GM19240 (cell line): ENCODE measurements around the gene PDCD7.
"Not testable (repeated sequence)": the region's sequence is repeated elsewhere in the genome, so short reads cannot be mapped to it uniquely, and the experiment has no call there.

Source experiments
- DNase-seq: peaks from one replicate; pipeline ENCODE4 v3.0.0; 2011; ENCODE audit warnings: low spot score; ENCODE audit not compliant: insufficient read length

Gene PDCD7, protein sequence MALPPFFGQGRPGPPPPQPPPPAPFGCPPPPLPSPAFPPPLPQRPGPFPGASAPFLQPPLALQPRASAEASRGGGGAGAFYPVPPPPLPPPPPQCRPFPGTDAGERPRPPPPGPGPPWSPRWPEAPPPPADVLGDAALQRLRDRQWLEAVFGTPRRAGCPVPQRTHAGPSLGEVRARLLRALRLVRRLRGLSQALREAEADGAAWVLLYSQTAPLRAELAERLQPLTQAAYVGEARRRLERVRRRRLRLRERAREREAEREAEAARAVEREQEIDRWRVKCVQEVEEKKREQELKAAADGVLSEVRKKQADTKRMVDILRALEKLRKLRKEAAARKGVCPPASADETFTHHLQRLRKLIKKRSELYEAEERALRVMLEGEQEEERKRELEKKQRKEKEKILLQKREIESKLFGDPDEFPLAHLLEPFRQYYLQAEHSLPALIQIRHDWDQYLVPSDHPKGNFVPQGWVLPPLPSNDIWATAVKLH

DNA sequence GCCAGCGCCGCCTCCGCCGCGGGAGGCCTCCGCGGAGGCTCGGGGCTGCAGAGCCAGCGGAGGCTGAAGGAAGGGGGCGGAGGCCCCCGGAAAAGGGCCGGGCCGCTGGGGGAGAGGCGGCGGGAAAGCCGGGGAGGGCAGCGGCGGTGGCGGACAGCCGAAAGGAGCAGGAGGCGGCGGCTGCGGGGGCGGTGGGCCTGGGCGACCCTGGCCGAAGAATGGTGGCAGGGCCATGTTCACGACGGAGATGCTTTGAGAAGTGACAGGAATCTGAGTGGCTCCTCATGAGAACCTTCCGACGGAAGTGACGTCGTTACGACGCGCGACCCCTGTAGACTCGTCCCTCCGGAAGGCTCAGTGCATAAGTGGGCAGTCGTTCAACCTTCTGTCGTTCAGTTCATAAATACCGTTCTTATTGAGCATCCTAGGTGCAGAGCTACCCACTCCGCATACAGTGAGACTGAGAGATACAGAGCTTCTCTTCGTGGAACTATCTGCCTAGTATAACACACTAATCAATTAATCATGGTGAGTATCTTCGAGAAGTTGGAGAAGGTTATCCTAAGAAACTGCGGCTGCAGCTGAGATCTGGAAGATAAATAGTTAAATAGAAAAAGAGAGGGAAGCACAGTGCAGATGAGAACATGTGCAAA lies at the start of gene PDCD7:
Gene PDCD7, minus strand, starts transcription at position 261 of the 653 bp plus-strand sequence. Its CDS starts 27 bp downstream, at position 234.
- peak; percentile 95 for DNase-seq

DNA sequence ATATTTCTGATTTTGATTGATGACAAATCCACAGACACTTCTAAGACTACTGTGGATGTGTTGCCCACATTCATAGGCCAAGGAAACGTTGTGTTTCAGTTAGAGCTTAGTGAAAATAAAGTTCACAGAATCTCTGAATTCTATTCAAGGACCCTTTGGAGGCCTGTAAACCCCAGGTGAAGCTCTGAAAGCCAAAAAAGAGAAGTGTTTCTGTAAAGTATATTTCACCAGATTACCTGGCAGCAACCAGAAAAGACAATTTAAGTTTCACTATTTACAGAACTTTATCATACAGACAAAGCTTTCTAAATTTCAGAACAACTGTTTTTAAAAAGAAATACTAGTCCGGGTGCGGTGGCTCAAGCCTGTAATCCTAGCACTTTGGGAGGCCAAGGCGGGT lies 48.9 kb upstream of the PDCD7 start:
- no peak for DNase-seq

DNA sequence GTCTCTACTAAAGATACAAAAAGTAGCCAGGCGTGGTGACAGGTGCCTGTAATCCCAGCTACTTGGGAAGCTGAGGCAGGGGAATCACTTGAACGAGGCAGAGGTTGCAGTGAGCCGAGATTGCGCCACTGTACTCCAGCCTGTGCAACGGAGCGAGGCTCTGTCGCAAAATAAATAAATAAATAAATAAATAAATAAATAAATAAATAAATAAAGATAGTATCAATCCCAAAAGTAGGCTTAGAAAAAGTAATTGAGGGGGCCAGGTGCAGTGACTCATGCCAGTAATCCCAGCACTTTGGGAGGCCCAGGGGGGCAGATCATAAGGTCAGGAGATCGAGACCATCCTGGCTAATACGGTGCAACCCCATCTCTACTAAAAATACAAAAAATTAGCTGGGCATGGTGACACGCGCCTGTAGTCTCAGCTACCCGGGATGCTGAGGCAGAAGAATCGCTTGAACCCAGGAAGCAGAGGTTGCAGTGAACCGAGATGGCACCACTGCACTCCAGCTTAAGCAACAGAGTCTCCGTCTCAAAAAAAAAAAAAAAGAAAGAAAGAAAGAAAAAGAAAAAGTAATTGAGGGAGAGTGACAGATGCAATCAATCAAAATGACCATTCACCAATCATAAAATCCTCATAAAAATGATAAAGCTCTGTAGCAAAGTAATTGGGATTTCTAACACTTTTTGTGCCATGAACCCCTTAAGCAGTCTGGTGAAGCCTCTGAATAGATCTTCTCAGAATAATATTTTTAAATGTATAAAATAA lies 48.2 kb upstream of the PDCD7 start:
- not testable (repeated sequence) for DNase-seq

- no peak for DNase-seq
These were observed 46.6 kb upstream of the PDCD7 start for GRCh38 chr15:65180167-65180566.

- DNase-seq = no peak
These were observed 44.3 kb upstream of the PDCD7 start for GRCh38 chr15:65177901-65178300.

DNA sequence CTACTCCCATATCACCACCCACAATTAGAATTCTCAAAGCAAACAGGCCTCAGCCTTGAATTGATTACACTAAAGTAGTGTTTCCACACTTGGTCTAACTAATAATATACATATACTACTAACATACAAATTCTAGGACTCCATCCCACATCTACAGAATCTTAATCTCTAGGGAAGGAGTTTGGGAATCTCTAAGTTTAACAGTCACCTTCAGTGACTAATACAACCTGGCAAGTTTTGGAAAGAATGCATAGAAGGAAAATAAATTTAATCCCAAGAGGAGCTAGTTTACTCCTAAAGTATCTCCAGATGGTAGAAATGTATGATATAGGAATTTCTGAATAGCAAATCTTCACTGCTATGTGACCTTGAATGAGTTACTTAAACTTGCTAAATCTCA lies 42.4 kb upstream of the PDCD7 start:
- no peak for DNase-seq

DNA sequence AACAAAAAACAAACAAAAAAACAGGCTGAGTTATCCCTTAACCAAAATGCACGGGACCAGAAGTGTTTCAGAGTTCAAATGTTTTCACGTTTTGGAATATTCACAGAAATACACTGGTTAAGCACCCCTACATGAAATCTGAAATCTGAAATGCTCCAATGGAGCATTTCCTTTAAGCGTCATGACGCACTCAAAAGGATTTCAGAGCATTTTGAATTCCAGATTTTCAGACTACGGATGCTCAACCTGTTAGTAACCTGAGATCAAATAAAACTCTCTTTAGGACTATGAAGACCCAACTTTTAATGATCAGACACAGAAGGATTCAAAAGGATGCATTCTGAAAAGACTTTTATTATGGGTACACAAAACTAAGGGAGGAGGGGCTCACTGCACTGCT lies 41.9 kb upstream of the PDCD7 start:
- DNase-seq = no peak

DNA sequence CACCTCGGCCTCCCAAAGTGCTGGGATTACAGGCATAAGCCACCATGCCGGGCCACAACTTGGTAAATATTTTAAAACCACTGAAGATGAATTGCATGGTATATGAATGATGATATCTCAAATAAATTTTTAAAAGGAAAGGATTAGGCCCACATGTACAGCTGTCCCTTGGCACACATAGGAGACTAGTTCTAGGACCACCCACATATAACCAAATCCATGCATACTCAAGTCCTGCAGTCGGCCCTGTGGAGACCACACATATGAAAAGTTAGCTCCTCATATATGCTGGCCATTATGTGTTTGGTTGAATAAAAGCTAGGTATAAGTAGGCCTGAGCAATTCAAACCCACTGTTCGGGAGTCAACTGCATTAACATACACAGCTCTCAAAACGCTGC lies 40.9 kb upstream of the PDCD7 start:
- no peak for DNase-seq

- DNase-seq = no peak
These were observed 38.9 kb upstream of the PDCD7 start for GRCh38 chr15:65172531-65172930.

DNA sequence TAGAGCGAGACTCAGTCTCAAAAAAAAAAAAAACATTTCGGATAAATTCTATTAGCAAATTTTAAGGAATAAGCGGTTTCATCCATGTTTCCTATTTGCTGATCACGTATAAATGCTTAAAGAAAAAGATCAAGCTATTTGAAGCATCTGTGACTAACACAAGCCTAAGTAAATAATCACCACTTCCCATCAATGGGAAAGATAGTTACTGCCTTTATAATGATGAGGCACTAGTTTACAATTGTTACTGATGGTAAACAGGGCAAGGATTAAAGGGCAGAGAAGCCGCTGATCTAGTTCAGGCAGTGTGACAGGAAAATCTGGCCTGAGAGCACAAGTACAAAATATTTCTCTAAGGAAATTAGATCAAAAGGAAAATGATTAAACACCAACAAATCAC lies 37.8 kb upstream of the PDCD7 start:
- no peak for DNase-seq

GRCh38 chr15:65165875-65166274 lies 32.3 kb upstream of the PDCD7 start:
- DNase-seq = no peak

GRCh38 chr15:65164139-65164538 lies 30.5 kb upstream of the PDCD7 start:
- DNase-seq = no peak

GRCh38 chr15:65163041-65163440 lies 29.4 kb upstream of the PDCD7 start:
- no peak for DNase-seq

- DNase-seq = no peak
These were observed 23.1 kb upstream of the PDCD7 start for GRCh38 chr15:65156692-65157091.

- no peak for DNase-seq
These were observed 21.1 kb upstream of the PDCD7 start for GRCh38 chr15:65154720-65155119.

DNA sequence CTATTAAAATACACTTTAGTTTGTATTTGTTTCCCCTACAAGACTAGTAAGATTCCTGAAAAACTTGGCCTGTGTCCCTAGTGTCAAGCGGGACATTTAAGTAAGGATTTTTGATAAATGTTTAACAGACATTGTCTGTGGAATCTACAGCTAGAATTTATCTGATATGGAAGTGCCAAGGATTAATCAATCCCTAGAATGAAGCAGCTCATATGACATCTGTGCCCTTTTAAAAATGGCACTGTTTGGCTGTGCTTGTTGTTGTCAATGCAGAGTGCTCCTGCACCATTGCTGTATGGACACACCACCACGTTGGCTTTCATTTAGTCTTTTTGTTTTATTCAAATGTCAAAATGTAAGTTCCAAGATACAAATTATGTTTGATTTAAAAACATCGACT lies 14.3 kb upstream of the PDCD7 start:
- no peak for DNase-seq

DNA sequence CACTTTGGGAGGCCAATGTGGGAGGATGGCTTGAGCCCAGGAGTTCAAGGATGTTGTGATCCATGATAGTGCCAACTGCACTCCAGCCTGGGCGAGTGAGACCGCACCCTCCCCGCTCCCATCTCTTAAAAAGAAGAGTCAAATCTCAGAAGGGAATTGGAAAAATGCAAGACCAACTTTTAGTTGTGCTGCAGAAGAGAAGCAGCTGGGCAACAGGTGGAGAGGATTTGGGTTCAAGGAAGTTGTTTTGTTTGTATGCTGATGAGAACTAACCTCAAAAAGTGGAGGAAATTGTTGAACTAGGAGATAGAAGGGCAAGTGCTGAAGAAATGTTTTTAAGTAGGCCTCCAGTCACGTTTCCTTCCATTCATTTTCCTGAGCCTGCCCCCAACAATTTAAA lies 12.8 kb upstream of the PDCD7 start:
- DNase-seq = no peak

GRCh38 chr15:65138631-65139030 lies 5.0 kb upstream of the PDCD7 start:
- not testable (repeated sequence) for DNase-seq

- DNase-seq = not testable (repeated sequence)
These were observed 4.3 kb upstream of the PDCD7 start for GRCh38 chr15:65137893-65138292.

- DNase-seq = not testable (repeated sequence)
These were observed 3.5 kb upstream of the PDCD7 start for GRCh38 chr15:65137089-65137488.

GRCh38 chr15:65134538-65134937 lies 930 bp upstream of the PDCD7 start:
- DNase-seq = no peak
